HL-60 (cell line): Measurements from ENCODE around the gene NFASC.

Experiments used
- DNase-seq, 2 experiments: peaks; one replicate each; pipeline ENCODE4 v3.0.0-alpha.2; 2010 to 2020; ENCODE audit warnings: low read depth in 1 of 2, low spot score in 1 of 2
- H3K27ac ChIP-seq: fragments of 250-450 bp; sonication (Bioruptor Pico); replicated peaks from 2 replicates; pipeline ENCODE4 v1.5.1; 2020; ENCODE audit warnings: mild to moderate bottlenecking, moderate library complexity
- H3K27me3 ChIP-seq: fragments of 250-450 bp; sonication (Bioruptor Pico); 2 replicates; pipeline ENCODE4 v1.5.1; 2021; ENCODE audit warnings: mild to moderate bottlenecking, moderate library complexity; ENCODE audit not compliant: insufficient read depth, poor library complexity, severe bottlenecking
- H3K4me3 ChIP-seq: replicated peaks from 2 replicates; pipeline ENCODE4 v1.5.1; 2011; ENCODE audit warnings: mild to moderate bottlenecking, control low read depth, low read length; ENCODE audit not compliant: insufficient read depth
- GABPA ChIP-seq: IDR thresholded peaks from 2 replicates; pipeline ENCODE4 v1.6.1; 2012; ENCODE audit warnings: low read depth
- POLR2AphosphoS5 ChIP-seq: IDR thresholded peaks from 2 replicates; pipeline ENCODE4 v1.6.1; 2012; ENCODE audit warnings: low read depth
- REST ChIP-seq: IDR thresholded peaks from 2 replicates; pipeline ENCODE4 v1.6.1; 2012; ENCODE audit warnings: low read depth; ENCODE audit not compliant: insufficient replicate concordance
- SPI1 ChIP-seq: IDR thresholded peaks from 2 replicates; pipeline ENCODE4 v1.6.1; 2012; ENCODE audit warnings: low read depth, mild to moderate bottlenecking, borderline replicate concordance
- TF ChIP-seq, protein P1 (sequence below): IDR thresholded peaks from one replicate; pipeline ENCODE4 v1.5.1; 2011; ENCODE audit warnings: low read length, control low read depth, inconsistent platforms; ENCODE audit not compliant: insufficient read depth

NFASC gene

GRCh38 chr1:205064741-205065316 lies 194.2 kb downstream of the NFASC start:
- no peak for DNase-seq
- Histone ChIP-seq H3K27ac (no peak overlapping the region), H3K27me3 (no peaks in the 10 kb centered on the region), H3K4me3 (no peak overlapping the region)
- TF ChIP-seq SPI1: no peak
- no peak for TF ChIP-seq GABPA
- TF ChIP-seq, protein P1, sequence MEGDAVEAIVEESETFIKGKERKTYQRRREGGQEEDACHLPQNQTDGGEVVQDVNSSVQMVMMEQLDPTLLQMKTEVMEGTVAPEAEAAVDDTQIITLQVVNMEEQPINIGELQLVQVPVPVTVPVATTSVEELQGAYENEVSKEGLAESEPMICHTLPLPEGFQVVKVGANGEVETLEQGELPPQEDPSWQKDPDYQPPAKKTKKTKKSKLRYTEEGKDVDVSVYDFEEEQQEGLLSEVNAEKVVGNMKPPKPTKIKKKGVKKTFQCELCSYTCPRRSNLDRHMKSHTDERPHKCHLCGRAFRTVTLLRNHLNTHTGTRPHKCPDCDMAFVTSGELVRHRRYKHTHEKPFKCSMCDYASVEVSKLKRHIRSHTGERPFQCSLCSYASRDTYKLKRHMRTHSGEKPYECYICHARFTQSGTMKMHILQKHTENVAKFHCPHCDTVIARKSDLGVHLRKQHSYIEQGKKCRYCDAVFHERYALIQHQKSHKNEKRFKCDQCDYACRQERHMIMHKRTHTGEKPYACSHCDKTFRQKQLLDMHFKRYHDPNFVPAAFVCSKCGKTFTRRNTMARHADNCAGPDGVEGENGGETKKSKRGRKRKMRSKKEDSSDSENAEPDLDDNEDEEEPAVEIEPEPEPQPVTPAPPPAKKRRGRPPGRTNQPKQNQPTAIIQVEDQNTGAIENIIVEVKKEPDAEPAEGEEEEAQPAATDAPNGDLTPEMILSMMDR: no peak
- TF ChIP-seq REST: no peak
- no peak for TF ChIP-seq POLR2AphosphoS5

- DNase-seq: no peak
- H3K27ac ChIP-seq: no peak overlapping the region
- TF ChIP-seq SPI1: no peak
- TF ChIP-seq, protein P1: no peak
- no peak for TF ChIP-seq REST
- no peak for TF ChIP-seq POLR2AphosphoS5
- no peak for TF ChIP-seq GABPA
- no peak overlapping the region for H3K4me3 ChIP-seq
- H3K27me3 ChIP-seq: no peaks in the 10 kb centered on the region
Observed at GRCh38 chr1:205065666-205066065, 195.0 kb downstream of the NFASC start.

- TF ChIP-seq SPI1: no peak
- TF ChIP-seq REST: no peak
- TF ChIP-seq, protein P1: no peak
- TF ChIP-seq POLR2AphosphoS5: no peak
- TF ChIP-seq GABPA: no peak
- no peak overlapping the region for H3K27ac ChIP-seq
- DNase-seq: no peak
- no peak overlapping the region for H3K4me3 ChIP-seq
- no peaks in the 10 kb centered on the region for H3K27me3 ChIP-seq
Observed at GRCh38 chr1:205066141-205066818, 195.6 kb downstream of the NFASC start.
